ENCODE results near the gene KCNK18. TPM values are rescaled to one million over a fixed set of nuclear protein-coding genes. Genes with fewer than 3 reads are reported as not detected.

The KCNK18 gene
- total RNA-seq, 2 donors from 2014 or later: not detected

GRCh38 chr10:117240621-117241529, 43.6 kb downstream of the KCNK18 start, which contains the start of gene SLC18A2:
TSS of gene SLC18A2 (plus strand) at chr10:117241114. CDS start at chr10:117241694, 580 bp downstream.
- DNase-seq (ENCODE audit: low spot score): no peak
- intact Hi-C loops (cut with DNase I): no loop called here

GRCh38 chr10:117241541-117242462, 44.5 kb downstream of the KCNK18 start:
- DNase-seq (ENCODE audit: low spot score): no peak
- intact Hi-C loops (cut with DNase I): no loop called here

- DNase-seq (ENCODE audit: low spot score): no peak
- intact Hi-C loops (cut with DNase I): no loop called here
Observed at GRCh38 chr10:117242463-117242832, 45.2 kb downstream of the KCNK18 start.

GRCh38 chr10:117246997-117247671, 49.8 kb downstream of the KCNK18 start:
- no peak for DNase-seq (ENCODE audit: low spot score)

GRCh38 chr10:117248750-117249465, 51.6 kb downstream of the KCNK18 start:
- no peak for DNase-seq (ENCODE audit: low spot score)
- intact Hi-C loops (cut with DNase I): no loop called here

More at GRCh38 chr10:117246997-117247671, 49.8 kb downstream of the KCNK18 start:
- intact Hi-C loops (cut with DNase I): no loop called here

GRCh38 chr10:117249493-117250093, 52.3 kb downstream of the KCNK18 start:
- intact Hi-C loops (cut with DNase I): no loop called here
- DNase-seq (ENCODE audit: low spot score): no peak

GRCh38 chr10:117250411-117250810, 53.1 kb downstream of the KCNK18 start:
- intact Hi-C loops (cut with DNase I): no loop called here
- no peak for DNase-seq (ENCODE audit: low spot score)

GRCh38 chr10:117253908-117254307, 56.6 kb downstream of the KCNK18 start:
- intact Hi-C loops (cut with DNase I): no loop called here
- DNase-seq (ENCODE audit: low spot score): no peak

GRCh38 chr10:117254338-117254737, 57.0 kb downstream of the KCNK18 start:
- no peak for DNase-seq (ENCODE audit: low spot score)
- intact Hi-C loops (cut with DNase I): no loop called here

- intact Hi-C loops (cut with DNase I): no loop called here
- no peak for DNase-seq (ENCODE audit: low spot score)
Observed at GRCh38 chr10:117254774-117255735, 57.8 kb downstream of the KCNK18 start.

- DNase-seq (ENCODE audit: low spot score): no peak
- intact Hi-C loops (cut with DNase I): no loop called here
Observed at GRCh38 chr10:117255835-117256460, 58.7 kb downstream of the KCNK18 start.

GRCh38 chr10:117256910-117257309, 59.6 kb downstream of the KCNK18 start:
- intact Hi-C loops (cut with DNase I): no loop called here
- DNase-seq (ENCODE audit: low spot score): no peak

- DNase-seq (ENCODE audit: low spot score): no peak
- intact Hi-C loops (cut with DNase I): no loop called here
Observed at GRCh38 chr10:117257721-117258120, 60.4 kb downstream of the KCNK18 start.

- DNase-seq (ENCODE audit: low spot score): no peak
- intact Hi-C loops (cut with DNase I): no loop called here
Observed at GRCh38 chr10:117259279-117259678, 62.0 kb downstream of the KCNK18 start.

Data from posterior vena cava (tissue), 2 donors.